HS-5 (cell line): ENCODE measurements around the gene PTGER3.
"Not testable (repeated sequence)": the region's sequence is repeated elsewhere in the genome, so short reads cannot be mapped to it uniquely, and the experiment has no call there.

Source experiments
- DNase-seq: peaks from one replicate; pipeline ENCODE4 v3.0.0-alpha.2; 2012; ENCODE audit warnings: low read depth

PTGER3 gene

DNA sequence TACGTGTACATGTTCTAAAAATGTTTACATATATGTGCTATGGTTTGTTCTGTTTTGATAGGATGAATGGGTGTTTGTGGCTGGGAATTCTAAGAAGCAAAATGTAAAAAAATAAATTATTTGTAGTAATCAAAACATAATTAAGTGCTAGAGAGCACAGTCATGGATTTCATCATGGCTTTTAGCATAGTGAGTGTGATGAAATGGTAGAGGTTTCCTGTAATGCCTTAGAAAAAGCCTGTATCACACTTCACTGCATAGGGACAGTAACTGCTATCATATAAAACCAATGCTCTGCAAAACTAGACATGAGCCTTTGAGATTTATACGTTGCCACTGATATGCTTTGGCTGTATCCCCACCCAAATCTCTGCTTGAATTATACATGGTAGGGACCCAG lies 99.8 kb downstream of the PTGER3 start:
- no peak for DNase-seq

DNA sequence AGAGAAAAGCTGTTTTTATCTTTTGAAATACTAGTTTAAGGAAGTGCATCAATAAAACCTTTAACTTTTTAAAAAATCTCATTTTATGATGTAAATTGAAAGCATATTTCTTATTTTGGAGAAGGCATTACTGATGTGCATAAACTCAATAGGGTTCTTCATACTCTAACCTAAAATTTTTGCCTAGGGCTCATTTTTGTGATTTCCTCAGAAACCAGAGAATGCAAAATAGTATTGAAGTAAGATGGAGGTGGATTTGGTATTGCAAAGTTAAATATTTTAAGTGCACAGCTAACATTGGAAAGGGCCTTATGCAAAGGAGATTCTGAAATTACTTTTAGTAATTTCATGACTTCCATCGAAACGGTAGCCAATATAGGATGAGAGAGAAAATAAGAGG lies 101.9 kb downstream of the PTGER3 start:
- DNase-seq: no peak

DNA sequence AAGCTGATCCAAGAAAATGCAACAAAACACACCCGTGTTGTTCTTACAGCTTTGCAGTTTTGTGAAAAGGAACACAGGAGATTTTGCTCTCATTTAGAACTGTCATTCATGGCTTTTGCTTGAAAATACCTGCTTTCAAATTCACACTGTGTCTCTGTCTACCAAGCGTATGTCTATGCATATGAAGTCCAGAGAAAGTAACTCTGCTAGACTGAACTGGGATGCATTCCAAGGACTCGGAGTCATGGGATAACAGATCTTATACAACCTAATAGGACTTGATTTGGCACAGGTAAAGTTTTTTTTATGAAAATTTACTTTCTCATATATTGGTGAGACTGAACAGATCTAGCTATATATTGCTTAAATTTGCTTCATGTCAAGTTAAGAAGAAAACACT lies 102.4 kb downstream of the PTGER3 start:
- no peak for DNase-seq

DNA sequence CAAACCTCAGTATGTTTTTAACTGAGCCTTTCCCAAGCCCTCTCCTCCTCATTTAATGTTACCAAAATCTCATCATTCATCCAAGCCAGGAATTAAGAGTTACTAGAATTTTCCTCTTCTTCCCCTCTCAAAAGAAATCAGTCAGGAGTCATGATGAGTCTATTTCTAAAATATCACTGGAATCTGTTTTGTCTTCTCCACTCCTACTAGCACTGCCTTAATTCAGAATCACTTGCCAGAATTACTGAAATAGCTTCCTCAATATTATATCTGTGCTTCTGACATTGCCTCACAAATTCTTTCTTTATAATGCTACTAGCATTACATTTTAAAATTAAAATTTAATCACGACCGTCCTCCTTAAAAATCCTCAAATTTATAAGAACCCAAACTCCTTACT lies 106.1 kb downstream of the PTGER3 start:
- no peak for DNase-seq

DNA sequence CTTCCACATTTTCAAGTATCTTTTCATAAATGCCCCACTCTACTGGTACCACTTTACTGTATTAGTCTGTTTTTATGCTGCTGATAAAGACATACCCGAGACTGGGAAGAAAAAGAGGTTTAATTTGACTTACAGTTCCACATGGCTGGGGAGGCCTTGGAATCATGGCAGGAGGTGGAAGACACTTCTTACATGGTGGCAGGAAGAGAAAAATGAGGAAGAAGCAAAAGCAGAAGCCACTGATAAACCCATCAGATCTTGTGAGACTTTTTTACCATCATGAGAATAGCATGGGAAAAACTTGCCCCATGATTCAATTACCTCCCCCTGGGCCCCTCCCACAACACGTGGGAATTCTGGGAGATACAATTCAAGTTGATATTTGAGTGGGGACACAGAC lies 107.2 kb downstream of the PTGER3 start:
- not testable (repeated sequence) for DNase-seq

DNA sequence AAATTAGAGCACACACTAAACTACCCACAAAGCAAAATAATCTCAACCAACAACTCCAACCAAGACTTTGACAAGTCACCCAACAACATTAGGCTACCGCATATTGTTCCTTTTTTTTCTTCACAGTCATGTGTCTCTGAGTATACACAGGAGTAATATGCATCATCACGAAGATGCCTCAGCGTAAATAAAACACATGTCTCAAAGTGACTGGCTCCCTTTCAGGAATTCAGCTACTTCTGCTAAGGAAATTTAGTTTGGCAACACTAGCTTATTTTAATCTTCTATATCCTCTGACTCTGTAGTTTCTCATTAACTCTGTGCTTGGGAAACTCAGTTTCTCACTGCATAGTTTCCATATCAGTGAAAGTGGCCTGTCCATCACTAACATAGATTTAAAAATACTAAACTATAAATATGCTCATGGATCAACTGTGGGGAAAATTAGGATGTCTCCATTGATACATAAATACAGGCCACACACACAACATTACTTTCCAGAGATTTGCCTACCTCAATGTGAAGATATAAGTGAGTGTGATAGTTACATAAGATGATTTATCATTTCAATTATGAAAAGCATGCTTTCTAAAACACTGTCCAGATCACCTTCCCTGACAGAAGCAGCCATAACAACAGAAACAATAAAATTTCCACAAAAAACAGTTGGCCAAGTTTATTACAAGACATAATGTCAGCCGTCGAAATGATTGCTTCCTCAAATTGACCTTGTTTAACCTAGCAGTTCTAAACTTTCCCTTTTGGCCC lies 113.2 kb downstream of the PTGER3 start:
- DNase-seq: no peak

DNA sequence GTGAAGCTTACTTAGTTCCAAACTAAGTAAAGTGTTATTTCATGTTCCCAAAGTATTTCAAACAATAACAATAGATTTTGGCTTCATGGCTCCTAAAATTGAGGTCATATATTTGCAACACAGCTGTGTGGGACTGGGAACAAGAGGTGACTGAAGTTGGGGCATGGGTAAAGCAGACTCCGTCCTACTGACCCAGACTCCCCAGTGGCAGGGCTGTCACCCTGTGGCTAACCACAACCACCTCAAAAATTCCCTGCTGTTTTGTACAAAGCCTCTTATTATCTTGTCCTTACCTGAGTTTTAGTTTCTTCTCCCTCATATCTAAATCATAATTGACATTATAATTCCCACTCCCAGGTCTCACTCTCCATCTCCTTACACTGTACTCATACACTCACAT lies 117.6 kb downstream of the PTGER3 start:
- DNase-seq: no peak

DNA sequence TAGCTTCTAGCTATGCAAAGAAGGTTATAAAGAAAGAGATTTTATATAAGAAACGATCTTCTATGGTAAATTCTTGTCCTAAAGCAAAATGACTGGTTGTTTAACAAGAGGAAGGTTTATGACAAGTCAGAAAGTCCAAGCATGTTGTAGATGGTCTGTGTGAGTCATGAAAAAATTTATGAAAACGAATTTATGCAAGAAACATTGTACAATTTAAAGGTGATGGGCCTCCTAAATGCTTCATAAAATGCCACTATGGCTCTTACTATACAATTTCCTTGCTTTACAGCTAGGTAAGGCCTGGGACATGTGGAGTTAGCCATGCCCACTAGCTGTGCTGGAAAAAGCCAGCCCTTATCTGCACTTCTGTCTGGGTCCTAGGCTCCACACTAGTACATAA lies 125.4 kb downstream of the PTGER3 start:
- no peak for DNase-seq
